HG03460 (cell line): Measurements from ENCODE around the gene SHROOM4.

ENCODE experiments used
- ATAC-seq: cut with Tn5 transposase; IDR thresholded peaks from one replicate; pipeline ENCODE4 v1.9.1; 2021; ENCODE audit not compliant: unreplicated experiment

SHROOM4 gene

GRCh38 chrX:50779694-50780093 is 34.3 kb downstream of the SHROOM4 start:
- no peak for ATAC-seq

- no peak for ATAC-seq
These were observed 35.7 kb downstream of the SHROOM4 start for GRCh38 chrX:50778272-50778671.

- ATAC-seq: no peak
These were observed 37.7 kb downstream of the SHROOM4 start for GRCh38 chrX:50776248-50776647.

- ATAC-seq: no peak
These were observed 42.6 kb downstream of the SHROOM4 start for GRCh38 chrX:50771382-50771781.

GRCh38 chrX:50770702-50771101 is 43.3 kb downstream of the SHROOM4 start:
- ATAC-seq: no peak

DNA sequence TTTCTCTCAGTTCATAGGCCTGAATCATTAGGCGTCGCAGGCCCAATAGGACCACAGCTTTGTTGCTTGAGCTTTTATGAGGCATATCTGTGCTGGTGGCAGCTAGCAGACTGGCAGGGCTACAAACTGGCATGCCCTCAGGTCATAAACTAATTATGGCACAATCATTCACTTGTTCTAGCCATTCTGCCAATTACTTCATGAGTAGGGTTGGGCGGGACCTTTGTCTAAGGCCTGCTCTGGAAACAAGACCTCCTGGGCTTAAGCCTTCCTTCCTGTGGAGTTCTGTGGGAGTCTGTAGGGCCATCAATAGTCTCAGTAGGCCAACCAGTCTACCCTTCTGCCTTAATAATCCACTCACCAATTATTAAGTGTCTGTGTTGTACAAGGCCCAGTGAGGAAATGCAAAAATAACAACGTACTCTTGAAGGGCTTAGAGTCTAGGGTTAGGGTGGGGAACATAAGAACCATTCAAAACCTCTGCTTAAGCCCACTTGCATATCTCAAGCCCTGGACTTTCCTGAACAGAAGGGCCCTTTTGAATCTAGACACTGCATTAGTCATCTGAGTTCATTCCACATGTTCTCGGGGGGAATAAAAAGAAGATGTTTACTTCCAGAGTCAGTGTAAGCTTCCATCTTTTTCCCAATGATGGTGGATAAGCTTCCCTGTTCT is 44.5 kb downstream of the SHROOM4 start:
- no peak for ATAC-seq

DNA sequence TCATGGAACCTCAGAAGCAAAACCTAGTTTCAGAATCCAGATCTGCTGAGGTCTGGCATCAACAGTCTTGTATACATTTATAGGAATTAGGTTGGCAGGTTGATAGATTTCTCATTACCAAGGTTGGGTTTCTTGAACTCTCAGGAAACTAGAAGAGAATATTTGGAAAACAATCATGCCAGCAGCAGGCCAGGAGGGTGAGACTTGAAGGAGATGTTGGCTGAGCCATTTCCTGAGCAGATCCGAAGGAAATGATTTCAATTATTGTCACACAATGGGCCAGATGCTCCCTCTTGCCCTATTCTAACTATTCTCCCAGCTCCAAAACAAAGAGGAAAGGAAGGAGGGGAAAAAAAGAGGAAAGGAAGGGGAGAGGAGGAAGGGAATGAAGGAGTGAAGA is 45.2 kb downstream of the SHROOM4 start:
- no peak for ATAC-seq

DNA sequence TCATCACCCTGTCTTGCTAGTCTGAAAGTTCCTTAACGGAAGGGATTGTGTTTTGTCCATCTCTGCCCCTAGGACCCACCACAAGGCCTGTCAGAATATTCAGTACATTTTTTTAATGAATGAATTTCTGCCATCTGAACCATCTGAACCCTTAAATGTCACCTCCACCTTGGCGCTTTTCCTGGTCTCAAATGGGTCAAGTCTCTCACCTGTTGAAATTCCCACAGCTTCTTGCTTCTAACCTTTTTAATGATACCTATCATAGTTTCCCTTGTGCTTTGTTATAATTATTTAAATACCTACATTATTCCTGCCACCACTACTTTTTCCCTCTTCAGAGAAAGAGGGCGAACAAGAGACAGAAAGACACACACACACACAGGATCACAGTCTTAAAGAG is 48.0 kb downstream of the SHROOM4 start:
- ATAC-seq: no peak

DNA sequence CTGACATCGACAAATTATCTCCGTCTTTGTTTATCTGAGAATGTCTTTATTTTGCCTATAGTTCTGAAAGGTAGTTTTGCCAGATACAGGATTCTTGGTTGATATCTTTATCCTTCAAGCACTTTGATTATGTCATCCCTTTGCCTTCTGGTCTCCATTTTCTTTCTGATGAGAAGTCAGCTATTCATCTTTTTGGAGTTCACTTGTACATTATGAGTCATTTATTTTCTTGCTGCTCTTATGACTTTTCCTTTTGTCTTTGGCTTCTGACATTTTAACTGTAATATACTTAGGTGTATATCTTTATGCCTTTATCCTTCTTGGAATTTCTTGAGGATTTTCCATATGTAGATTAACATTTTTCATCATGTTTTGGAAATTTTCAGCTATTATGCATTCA is 51.4 kb downstream of the SHROOM4 start:
- ATAC-seq: no peak

DNA sequence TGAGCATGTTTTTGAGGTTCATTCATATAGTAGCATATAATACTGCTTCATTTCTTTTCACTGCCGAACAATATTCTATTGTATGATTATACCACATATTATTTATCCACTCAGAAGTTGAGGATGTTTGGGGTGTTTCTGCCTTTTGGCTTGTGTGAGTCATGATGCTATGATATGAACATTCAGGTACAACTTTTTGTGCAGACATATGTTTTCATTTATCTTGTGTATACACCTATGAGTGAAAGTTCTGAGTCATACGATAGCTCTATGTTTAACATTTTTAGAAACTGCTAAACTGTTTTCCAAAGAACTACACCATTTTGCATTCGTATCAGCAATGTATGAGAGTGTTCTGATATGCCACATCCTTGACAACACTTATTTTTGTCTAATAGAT is 57.7 kb downstream of the SHROOM4 start:
- no peak for ATAC-seq

- no peak for ATAC-seq
These were observed 62.9 kb downstream of the SHROOM4 start for GRCh38 chrX:50751091-50751490.

- no peak for ATAC-seq
These were observed 66.5 kb downstream of the SHROOM4 start for GRCh38 chrX:50747471-50747900.

GRCh38 chrX:50736656-50737055 is 77.3 kb downstream of the SHROOM4 start:
- no peak for ATAC-seq

DNA sequence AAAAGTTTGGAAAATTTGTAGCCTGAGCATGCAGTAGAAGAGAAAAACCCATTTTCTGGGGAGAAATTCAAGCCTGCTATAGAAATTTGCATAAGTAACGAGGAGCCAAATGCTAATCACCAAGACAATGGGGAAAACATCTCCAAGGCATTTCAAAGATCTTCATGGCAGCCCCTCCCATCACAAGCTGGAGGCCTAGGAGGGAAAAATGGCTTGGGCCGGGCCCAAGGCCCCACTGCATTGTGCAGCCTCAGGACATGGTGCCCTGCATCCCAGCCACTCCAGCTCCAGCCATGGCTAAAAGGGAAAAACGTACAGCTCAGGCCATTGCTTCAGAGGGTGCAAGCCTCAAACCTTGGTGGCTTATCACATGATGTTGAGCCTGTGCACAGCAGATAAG is 87.7 kb downstream of the SHROOM4 start:
- no peak for ATAC-seq

DNA sequence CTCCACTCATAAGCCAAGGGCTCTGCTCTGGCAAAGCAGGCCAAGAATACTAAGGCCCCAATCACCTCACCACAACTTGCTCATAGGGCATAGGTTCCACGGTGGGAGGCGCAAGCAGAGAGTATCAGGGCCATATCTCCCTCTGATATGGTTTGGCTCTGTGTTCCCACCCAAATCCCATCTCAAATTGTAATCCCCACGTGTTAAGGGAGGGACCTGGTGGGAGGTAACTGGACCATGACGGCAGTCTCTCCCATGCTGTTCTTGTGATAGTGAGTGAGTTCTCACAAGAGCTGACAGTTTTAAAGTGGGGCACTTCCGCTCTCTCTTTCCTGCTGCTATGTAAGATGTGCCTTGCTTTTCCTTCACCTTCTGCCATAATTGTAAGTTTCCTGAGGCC is 88.7 kb downstream of the SHROOM4 start:
- ATAC-seq: no peak

GRCh38 chrX:50723006-50723405 is 91.0 kb downstream of the SHROOM4 start:
- no peak for ATAC-seq

GRCh38 chrX:50721764-50722521 is 92.1 kb downstream of the SHROOM4 start:
- no peak for ATAC-seq

- ATAC-seq: no peak
These were observed 94.4 kb downstream of the SHROOM4 start for GRCh38 chrX:50719614-50720013.

DNA sequence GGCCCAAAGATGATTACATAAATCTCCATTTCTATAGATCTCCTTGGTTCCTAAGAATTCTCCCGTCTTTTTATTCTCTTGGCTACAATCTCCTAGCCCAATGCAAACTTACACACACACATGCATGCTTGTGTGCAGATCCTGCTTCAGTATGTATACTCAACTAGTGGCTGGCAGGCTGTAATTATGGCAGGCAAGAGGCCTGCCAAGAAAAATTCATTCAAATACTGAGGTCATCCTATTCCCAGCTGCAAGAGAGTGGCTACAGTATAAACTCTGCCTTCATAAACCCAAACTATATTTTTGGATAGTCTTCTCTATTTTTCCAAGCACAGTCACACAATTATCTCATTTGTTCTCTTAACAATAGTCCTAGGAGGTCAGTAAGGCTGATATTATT is 95.2 kb downstream of the SHROOM4 start:
- ATAC-seq: no peak

GRCh38 chrX:50716706-50717105 is 97.3 kb downstream of the SHROOM4 start:
- ATAC-seq: no peak

- no peak for ATAC-seq
These were observed 101.2 kb downstream of the SHROOM4 start for GRCh38 chrX:50712777-50713176.

- no peak for ATAC-seq
These were observed 102.1 kb downstream of the SHROOM4 start for GRCh38 chrX:50711907-50712306.
